GM12873 (cell line): Measurements from ENCODE around the gene KIF11.

Source experiments
- TF ChIP-seq, protein P1 (sequence below): IDR thresholded peaks from 2 replicates; pipeline ENCODE4 v1.5.1; 2012; ENCODE audit warnings: low read depth, mild to moderate bottlenecking, moderate library complexity, low read length, control low read depth; ENCODE audit not compliant: insufficient read depth; ENCODE audit errors: missing control alignments

The KIF11 gene

DNA sequence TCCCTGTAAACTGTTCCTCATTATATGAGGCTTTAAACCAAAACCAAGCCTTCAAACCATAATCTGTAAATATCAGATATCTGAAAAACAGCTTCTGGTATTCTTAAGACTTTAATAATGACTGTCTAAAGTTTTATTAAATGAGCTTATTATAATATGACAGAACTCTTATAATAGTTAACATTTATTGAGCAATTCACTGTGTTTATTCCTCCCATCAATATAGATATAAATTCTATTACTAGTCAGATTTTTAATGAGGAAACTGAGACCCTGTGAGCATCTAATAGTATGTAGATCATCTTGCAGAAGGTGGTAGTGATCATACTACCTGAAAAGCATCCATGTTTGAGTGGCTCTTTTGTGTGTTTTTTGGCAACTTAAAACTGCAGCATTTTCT lies 45.1 kb downstream of the KIF11 start:
- TF ChIP-seq, protein P1, sequence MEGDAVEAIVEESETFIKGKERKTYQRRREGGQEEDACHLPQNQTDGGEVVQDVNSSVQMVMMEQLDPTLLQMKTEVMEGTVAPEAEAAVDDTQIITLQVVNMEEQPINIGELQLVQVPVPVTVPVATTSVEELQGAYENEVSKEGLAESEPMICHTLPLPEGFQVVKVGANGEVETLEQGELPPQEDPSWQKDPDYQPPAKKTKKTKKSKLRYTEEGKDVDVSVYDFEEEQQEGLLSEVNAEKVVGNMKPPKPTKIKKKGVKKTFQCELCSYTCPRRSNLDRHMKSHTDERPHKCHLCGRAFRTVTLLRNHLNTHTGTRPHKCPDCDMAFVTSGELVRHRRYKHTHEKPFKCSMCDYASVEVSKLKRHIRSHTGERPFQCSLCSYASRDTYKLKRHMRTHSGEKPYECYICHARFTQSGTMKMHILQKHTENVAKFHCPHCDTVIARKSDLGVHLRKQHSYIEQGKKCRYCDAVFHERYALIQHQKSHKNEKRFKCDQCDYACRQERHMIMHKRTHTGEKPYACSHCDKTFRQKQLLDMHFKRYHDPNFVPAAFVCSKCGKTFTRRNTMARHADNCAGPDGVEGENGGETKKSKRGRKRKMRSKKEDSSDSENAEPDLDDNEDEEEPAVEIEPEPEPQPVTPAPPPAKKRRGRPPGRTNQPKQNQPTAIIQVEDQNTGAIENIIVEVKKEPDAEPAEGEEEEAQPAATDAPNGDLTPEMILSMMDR, result no peak

DNA sequence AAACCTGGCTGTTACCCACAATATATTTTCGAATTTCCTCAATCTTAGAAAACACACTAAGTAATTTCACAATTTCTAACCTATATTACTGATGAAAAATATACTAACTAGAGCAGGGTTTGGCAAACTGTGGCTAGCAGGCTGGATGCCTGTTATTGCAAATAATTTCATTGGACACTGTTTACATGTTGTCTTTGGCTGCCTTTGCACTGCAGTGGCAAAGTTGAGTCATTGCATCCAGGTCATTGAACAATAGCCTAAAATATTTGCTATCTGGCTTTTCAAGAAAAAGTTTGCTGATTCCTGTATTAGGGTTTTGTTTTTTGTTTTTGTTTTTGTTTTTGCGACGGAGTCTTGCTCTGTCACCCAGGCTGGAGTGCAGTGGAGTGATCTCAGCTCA lies 47.2 kb downstream of the KIF11 start:
- TF ChIP-seq, protein P1, result peak; percentile 10

DNA sequence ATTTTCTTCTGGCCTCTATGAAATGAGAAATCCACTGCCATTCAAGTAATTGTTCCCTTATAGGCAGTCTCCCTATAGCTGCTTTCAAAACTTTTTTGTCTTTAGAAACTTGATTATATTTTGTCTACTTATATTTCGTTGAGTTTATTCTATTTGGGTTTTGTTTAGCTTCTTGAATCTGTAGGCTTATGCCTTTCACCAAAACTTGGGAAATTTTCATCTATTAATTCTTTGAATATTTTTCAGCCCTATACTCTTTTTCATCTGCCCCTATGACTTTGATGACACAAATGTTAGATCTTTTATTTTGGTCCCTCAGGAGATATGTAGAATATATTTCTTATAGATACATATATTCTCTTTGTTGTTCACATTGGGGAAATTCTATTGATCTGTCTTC lies 48.6 kb downstream of the KIF11 start:
- TF ChIP-seq, protein P1, result no peak

DNA sequence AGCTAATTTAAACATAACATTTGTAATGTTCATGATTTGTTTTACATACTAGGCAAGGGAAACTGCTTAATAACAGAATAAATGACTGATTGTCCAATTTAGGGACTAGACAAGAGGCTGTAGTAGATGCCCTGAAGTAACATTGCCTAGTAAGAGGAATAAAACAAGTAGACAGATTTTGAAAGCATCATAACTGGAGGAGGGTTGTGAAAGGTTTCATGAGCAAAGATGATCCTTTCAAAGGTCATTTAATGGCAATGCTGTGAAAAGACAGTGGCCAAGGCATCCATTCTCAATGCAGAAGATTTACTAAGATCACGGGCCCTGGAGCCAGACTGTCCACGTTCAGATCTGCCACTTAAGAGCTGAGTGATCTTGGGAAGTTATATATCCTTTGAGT lies 52.0 kb downstream of the KIF11 start:
- TF ChIP-seq, protein P1, result no peak

DNA sequence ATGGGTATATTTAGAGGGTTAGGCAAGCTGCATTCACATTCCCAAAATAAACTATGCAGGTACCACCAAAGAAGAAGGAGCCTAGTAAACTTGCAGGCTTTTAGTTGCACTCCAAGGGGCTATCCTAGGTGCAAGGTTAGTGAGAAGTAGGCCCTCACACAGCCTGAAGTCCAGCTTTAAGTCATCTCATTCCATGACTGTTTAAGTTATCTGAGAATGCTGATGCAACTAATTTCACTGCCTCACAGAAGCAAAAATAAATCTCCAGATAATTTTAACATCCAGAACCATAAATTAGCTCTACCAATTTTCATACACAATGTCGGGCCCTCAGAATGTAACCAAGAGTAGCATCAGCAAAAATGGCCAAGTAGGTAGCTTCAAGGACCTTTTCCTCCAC lies 62.5 kb downstream of the KIF11 start:
- TF ChIP-seq, protein P1, result no peak

DNA sequence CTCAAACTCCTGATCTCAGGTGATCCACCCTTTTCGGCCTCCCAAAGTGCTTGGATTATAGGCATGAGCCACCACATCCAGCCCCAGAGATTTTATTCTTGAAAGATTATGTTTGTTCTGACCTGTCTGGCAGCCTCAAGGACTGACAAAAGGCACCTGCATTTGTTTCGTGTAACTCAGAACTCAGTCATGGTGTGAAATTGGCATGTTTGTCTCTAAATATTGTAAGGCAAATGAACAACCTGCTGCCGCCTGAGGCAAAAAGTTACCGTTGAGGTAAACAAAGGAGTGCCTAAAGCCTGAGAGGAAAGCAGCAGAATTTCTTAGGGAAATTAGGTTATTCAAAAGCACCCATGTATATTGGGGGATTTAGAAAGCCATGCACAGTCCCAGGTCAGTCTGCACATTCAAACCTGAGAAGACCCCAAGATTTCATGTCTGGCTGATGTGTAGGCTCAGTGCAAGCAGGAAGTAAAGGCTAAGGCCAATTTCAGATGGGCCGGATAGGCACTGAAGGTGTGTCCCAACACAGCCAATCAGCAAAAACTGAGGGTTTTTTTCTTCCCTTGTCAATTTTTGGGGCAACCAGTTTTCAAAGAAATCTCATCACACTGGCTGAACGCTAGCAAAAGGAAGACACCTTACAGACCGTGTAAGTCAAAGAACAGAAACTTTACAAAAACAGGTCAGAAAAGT lies 63.5 kb downstream of the KIF11 start:
- TF ChIP-seq, protein P1, result no peak

DNA sequence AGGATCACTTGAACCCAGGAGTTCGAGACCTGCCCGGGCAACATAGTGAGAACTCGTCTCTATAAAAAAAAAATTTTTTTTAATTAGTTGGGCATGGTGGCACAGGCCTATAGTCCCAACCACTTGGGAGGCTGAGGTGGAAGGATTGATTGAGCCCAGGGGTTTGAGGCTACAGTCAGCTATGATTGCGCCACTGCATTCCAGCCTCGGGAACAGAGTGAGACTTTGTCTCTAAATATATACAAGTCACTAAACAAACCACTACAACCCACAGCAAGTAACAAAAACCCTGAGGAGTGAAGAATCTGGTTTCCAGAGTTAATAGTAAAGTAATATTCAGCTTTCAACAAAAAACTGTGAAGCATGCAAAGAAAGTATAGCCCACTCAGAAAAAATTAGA lies 64.1 kb downstream of the KIF11 start:
- TF ChIP-seq, protein P1, result no peak

DNA sequence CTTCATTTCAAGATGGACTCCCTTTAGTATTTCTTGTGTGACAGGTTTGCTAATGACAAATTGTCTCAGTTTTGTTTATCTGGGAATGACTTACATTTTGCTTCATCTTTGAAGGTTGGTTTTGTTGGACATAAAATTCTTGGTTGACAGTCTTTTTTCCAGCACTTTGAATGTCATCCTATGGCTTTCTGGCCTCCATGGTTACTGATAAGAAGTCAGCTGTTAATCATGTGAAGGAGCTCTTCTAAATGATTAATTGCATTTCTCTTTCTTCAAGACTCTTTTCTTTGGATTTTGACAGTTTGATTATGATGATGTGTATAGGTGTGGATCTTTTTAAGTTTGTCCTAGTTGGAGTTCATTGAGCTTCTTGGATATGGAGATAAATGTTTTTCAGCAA lies 69.9 kb downstream of the KIF11 start:
- TF ChIP-seq, protein P1, result no peak
